K562 (cell line): ENCODE measurements around the gene MYCL. TPM values are rescaled to one million over a fixed set of nuclear protein-coding genes. Genes with fewer than 3 reads are reported as not detected.

Experiments
- EHMT2 ChIP-seq: fragments of 450-650 bp; IDR thresholded peaks from 2 replicates; pipeline ENCODE4 v1.6.1; 2018; ENCODE audit warnings: antibody characterized with exemption
- EWSR1 ChIP-seq: fragments of 450-650 bp; IDR thresholded peaks from 2 replicates; pipeline ENCODE4 v1.6.1; 2018; ENCODE audit warnings: borderline replicate concordance, mild to moderate bottlenecking, low read depth, moderate library complexity; ENCODE audit not compliant: partially characterized antibody
- GATA2 ChIP-seq: sonication (generic); formaldehyde crosslinking; IDR thresholded peaks from 2 replicates; pipeline ENCODE4 v1.4.0; 2020; ENCODE audit warnings: mild to moderate bottlenecking, missing genetic modification reagents
- NR2F6 ChIP-seq: fragments of 450-650 bp; formaldehyde crosslinking; IDR thresholded peaks from 2 replicates; pipeline ENCODE4 v1.4.0; 2020; ENCODE audit warnings: mild to moderate bottlenecking
- ZNF197 ChIP-seq: fragments of 200-800 bp; sonication (Bioruptor generic); IDR thresholded peaks from 2 replicates; pipeline ENCODE4 v1.6.1; 2016; ENCODE audit warnings: low read depth, missing genetic modification characterization, missing compliant biosample characterization
- ZNF24 ChIP-seq: fragments of 450-650 bp; IDR thresholded peaks from 2 replicates; pipeline ENCODE4 v1.6.1; 2016
- ZNF282 ChIP-seq: sonication (generic); formaldehyde crosslinking; IDR thresholded peaks from 2 replicates; pipeline ENCODE4 v1.8.1; 2023; ENCODE audit warnings: missing genetic modification reagents
- ZNF324 ChIP-seq: fragments of 250-450 bp; sonication (Bioruptor Pico); IDR thresholded peaks from 2 replicates; pipeline ENCODE4 v1.4.0; 2020; ENCODE audit warnings: mild to moderate bottlenecking
- ZNF444 ChIP-seq: fragments of 250-450 bp; sonication (Bioruptor Pico); IDR thresholded peaks from 2 replicates; pipeline ENCODE4 v1.4.0; 2020; ENCODE audit warnings: mild to moderate bottlenecking, moderate library complexity
- ZNF764 ChIP-seq: fragments of 250-450 bp; sonication (Bioruptor Pico); IDR thresholded peaks from 2 replicates; pipeline ENCODE4 v1.4.0; 2020; ENCODE audit warnings: low read depth, mild to moderate bottlenecking, moderate library complexity
- polyA plus RNA-seq, 8 experiments: library from polyadenylated mRNA; depleted of rRNA in 4 of 8; stranded (reverse) in 5 of 8; unstranded in 3 of 8; fragments of >200 nt; fragmentation: Nextera tagmentation in 2 of 8; fragmentation: Illumina TruSeq in 1 of 8; extraction: Ambion mirVana in 2 of 8; extraction: Trizol in 1 of 8; gene quantifications; 2 replicates each; pipeline versions ENCODE4 v1.2.1 to v1.2.3, GENCODE V29; 2011 to 2014; ENCODE audit warnings: inconsistent platforms in 1 of 8, missing spikeins in 1 of 8
- total RNA-seq, 7 experiments: library from RNA; depleted of rRNA in 6 of 7; stranded (reverse); fragments of >200 nt in 6 of 7; fragmentation: Illumina TruSeq in 2 of 7; extraction: Trizol in 2 of 7; gene quantifications; 2 replicates each; pipeline versions ENCODE4 v1.2.1 to v1.2.3, GENCODE V29; 2011 to 2021; ENCODE audit warnings: low replicate concordance in 1 of 7
- TF ChIP-seq, protein P1 (sequence below): fragments of 450-650 bp; IDR thresholded peaks from 2 replicates; pipeline ENCODE4 v1.6.1; 2016; ENCODE audit warnings: mild to moderate bottlenecking
- TF ChIP-seq, protein P2 (sequence below): fragments of 200-800 bp; sonication (Bioruptor generic); IDR thresholded peaks from 2 replicates; pipeline ENCODE4 v1.6.1; 2016; ENCODE audit warnings: missing genetic modification characterization, missing compliant biosample characterization
- TF ChIP-seq, protein P3 (sequence below): fragments of 450-650 bp; IDR thresholded peaks from 2 replicates; pipeline ENCODE4 v1.6.1; 2014; ENCODE audit warnings: low read depth, mild to moderate bottlenecking, moderate library complexity, borderline replicate concordance
- TF ChIP-seq, protein P4 (sequence below): IDR thresholded peaks from 2 replicates; pipeline ENCODE4 v1.6.1; 2011; ENCODE audit not compliant: insufficient read length; ENCODE audit errors: extremely low read depth
- TF ChIP-seq, protein P5 (sequence below): sonication (generic); formaldehyde crosslinking; IDR thresholded peaks from 2 replicates; pipeline ENCODE4 v1.8.0; 2023; ENCODE audit warnings: mild to moderate bottlenecking, missing genetic modification reagents

The MYCL gene
- total and polyA plus RNA-seq, 9 of the 15 experiments (the other 6 are each of a cell fraction or from before 2014, with no cell fraction given), result 3.5 to 22.0 (median 12.8) TPM

DNA sequence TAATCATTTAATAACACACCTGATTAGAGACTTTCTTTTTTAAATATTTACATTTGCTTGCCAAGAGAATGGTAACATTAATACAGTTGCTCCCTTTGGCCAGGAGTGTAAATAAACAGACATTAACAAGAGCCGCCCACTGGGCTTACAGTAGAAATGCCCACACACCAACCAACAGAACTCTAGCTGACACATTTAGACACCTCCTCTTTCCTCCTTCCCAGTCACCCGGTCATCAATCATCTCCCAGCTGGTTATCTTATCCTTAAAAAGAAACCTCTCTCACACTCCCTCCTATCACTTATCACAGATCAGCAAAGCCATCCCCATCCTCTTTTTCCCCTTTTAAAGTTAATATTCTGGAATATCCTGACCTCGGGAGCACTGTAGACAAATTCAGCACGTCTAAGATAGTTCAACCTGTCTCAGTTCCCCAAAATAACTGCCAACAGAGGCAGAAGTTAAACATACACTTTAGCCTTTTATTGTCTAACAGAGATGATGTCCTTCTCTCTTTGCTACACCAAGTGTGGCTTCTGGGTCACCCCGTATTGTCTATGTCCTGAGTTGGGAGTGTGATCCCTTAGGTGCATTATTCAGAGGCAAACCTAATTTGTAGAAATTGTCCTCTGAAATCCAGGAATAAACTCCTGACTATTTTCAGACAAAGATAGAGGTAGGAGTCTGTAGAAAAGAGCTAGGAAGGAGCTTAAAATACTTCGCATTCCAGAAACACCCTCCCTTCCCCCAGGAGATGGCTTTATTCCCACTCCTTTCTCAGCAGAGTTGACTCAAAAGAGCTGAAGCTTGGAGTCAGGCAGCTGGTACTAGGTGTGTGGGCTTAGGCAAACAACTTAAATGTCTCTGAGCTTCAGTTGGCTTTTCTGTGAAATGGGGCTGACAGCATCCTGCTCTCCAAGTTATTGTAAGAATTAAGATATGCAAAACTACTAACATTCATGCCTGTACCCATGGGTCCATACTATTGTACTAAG is 8.8 kb downstream of the MYCL start (continued):
- TF ChIP-seq, protein P1, sequence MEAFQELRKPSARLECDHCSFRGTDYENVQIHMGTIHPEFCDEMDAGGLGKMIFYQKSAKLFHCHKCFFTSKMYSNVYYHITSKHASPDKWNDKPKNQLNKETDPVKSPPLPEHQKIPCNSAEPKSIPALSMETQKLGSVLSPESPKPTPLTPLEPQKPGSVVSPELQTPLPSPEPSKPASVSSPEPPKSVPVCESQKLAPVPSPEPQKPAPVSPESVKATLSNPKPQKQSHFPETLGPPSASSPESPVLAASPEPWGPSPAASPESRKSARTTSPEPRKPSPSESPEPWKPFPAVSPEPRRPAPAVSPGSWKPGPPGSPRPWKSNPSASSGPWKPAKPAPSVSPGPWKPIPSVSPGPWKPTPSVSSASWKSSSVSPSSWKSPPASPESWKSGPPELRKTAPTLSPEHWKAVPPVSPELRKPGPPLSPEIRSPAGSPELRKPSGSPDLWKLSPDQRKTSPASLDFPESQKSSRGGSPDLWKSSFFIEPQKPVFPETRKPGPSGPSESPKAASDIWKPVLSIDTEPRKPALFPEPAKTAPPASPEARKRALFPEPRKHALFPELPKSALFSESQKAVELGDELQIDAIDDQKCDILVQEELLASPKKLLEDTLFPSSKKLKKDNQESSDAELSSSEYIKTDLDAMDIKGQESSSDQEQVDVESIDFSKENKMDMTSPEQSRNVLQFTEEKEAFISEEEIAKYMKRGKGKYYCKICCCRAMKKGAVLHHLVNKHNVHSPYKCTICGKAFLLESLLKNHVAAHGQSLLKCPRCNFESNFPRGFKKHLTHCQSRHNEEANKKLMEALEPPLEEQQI, result peak; percentile 67; the same call in 1 of the 2 replicates
- TF ChIP-seq, protein P2, sequence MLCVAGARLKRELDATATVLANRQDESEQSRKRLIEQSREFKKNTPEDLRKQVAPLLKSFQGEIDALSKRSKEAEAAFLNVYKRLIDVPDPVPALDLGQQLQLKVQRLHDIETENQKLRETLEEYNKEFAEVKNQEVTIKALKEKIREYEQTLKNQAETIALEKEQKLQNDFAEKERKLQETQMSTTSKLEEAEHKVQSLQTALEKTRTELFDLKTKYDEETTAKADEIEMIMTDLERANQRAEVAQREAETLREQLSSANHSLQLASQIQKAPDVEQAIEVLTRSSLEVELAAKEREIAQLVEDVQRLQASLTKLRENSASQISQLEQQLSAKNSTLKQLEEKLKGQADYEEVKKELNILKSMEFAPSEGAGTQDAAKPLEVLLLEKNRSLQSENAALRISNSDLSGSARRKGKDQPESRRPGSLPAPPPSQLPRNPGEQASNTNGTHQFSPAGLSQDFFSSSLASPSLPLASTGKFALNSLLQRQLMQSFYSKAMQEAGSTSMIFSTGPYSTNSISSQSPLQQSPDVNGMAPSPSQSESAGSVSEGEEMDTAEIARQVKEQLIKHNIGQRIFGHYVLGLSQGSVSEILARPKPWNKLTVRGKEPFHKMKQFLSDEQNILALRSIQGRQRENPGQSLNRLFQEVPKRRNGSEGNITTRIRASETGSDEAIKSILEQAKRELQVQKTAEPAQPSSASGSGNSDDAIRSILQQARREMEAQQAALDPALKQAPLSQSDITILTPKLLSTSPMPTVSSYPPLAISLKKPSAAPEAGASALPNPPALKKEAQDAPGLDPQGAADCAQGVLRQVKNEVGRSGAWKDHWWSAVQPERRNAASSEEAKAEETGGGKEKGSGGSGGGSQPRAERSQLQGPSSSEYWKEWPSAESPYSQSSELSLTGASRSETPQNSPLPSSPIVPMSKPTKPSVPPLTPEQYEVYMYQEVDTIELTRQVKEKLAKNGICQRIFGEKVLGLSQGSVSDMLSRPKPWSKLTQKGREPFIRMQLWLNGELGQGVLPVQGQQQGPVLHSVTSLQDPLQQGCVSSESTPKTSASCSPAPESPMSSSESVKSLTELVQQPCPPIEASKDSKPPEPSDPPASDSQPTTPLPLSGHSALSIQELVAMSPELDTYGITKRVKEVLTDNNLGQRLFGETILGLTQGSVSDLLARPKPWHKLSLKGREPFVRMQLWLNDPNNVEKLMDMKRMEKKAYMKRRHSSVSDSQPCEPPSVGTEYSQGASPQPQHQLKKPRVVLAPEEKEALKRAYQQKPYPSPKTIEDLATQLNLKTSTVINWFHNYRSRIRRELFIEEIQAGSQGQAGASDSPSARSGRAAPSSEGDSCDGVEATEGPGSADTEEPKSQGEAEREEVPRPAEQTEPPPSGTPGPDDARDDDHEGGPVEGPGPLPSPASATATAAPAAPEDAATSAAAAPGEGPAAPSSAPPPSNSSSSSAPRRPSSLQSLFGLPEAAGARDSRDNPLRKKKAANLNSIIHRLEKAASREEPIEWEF (CRISPR knock-in tag), result no peak
- 0 out of 2 replicates have a peak, but pooled peaks have one; percentile 3 for TF ChIP-seq ZNF324 (CRISPR knock-in tag)
- no peak for TF ChIP-seq ZNF764 (CRISPR knock-in tag)
- no peak for TF ChIP-seq NR2F6
- TF ChIP-seq, protein P3, sequence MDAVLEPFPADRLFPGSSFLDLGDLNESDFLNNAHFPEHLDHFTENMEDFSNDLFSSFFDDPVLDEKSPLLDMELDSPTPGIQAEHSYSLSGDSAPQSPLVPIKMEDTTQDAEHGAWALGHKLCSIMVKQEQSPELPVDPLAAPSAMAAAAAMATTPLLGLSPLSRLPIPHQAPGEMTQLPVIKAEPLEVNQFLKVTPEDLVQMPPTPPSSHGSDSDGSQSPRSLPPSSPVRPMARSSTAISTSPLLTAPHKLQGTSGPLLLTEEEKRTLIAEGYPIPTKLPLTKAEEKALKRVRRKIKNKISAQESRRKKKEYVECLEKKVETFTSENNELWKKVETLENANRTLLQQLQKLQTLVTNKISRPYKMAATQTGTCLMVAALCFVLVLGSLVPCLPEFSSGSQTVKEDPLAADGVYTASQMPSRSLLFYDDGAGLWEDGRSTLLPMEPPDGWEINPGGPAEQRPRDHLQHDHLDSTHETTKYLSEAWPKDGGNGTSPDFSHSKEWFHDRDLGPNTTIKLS, result peak; percentile 68
- TF ChIP-seq EHMT2, result peak; percentile 72; the same call in 1 of the 2 replicates
- TF ChIP-seq ZNF282 (CRISPR knock-in tag), result no peak
- TF ChIP-seq ZNF197 (CRISPR knock-in tag), result no peak
- TF ChIP-seq, protein P4, sequence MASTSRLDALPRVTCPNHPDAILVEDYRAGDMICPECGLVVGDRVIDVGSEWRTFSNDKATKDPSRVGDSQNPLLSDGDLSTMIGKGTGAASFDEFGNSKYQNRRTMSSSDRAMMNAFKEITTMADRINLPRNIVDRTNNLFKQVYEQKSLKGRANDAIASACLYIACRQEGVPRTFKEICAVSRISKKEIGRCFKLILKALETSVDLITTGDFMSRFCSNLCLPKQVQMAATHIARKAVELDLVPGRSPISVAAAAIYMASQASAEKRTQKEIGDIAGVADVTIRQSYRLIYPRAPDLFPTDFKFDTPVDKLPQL, result no peak
- no peak for TF ChIP-seq EWSR1
- TF ChIP-seq ZNF444 (CRISPR knock-in tag), result no peak
- TF ChIP-seq ZNF24, result no peak; the same call in 1 of the 2 replicates
- TF ChIP-seq, protein P5, sequence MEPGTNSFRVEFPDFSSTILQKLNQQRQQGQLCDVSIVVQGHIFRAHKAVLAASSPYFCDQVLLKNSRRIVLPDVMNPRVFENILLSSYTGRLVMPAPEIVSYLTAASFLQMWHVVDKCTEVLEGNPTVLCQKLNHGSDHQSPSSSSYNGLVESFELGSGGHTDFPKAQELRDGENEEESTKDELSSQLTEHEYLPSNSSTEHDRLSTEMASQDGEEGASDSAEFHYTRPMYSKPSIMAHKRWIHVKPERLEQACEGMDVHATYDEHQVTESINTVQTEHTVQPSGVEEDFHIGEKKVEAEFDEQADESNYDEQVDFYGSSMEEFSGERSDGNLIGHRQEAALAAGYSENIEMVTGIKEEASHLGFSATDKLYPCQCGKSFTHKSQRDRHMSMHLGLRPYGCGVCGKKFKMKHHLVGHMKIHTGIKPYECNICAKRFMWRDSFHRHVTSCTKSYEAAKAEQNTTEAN (CRISPR knock-in tag), result no peak
- peak; percentile 86 for TF ChIP-seq GATA2 (CRISPR knock-in tag)
